Stimulated activated CD4-positive, alpha-beta T cell treated with anti-CD3 and anti-CD28 coated beads, TNF-alpha, amount 100 ng/mL, for 1 hour (primary cell): ENCODE data around the gene CEP131.

Experiments used
- DNase-seq, 3 donors: peaks; one replicate each; pipeline ENCODE4 v3.0.0-alpha.2; 2020; ENCODE audit warnings: low read depth in 3 of 3, low spot score in 1 of 3

Gene CEP131

DNA sequence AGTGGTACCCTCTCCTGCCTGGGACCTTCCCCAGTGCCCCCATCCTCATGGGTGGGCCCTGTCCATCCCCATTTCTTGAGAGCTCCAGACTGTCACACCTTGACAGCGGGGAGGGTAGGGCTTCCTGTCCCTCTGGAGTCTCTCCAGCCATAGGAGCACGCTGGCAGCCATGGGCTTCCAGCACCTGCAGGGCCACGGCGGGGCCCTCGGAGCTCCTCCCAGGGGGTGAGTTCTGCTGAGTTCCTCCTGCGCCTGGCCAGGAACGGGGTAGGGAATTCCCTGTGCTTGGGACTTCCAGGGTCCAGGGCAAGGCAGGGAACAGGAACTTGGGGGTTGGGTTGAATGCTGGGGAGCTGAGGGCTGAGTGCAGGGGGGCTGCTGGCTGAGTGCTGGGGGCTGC lies 33.7 kb downstream of the CEP131 start:
- no peak for DNase-seq

DNA sequence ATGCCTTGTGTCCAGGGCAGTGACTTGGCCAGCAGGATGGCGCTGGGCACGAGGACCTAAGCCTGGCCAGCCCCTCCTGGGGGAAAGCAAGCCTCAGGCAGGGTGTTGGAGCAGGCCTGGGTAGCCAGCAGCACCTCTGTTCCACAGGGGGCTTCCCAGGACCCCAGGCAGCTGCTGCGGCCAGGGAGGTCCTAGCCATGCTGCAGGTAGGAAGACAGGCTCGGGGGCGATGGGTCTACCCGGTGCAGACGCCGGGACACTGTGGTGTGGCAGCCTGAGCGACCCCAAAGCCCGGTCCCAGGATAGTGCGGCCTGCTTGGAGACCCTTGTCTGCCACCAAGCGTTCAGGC lies 34.3 kb downstream of the CEP131 start:
- DNase-seq = no peak

DNA sequence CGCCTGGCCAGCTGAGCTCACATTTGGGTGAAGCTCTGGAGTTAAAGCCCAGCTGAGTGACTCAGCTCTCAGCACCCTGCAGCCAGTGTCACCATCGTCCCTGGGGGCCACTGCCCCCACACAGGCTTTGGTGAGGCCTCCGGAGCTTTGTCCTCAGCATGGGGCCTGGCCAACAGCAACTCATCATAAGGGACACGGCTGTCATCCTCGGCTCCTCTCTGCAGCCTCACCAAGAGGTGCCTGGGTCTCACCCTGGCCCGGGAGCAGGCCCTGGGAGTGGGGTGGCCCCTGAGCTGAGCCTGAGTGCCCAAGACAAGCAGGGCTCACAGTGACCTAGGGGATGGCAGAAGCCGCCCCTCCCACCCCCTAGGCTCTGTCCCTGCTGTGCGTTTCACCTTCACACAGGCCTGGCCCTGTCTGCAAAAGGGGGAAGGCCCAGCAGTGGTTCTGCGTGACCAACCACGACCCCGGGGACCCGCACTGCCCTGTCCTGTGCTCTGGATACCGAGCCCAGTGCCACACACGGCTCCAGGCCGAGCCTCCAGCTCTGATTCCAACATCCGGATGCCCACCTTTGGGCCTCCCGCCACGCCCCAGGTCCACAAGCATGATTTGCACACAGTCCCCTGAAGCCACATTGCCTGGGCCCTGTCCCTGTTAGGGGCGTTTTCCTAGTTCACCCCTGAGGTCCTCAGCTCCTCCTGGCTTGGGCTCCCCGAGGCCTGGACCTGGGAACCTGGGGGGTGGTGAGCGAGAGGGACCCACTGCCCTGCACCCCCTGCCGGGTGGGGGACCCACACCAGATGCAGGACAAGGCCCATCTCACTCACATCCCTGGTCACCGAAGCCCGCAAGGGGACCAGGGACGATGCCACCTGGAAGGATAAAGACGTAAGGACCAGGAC lies 34.9 kb downstream of the CEP131 start:
- DNase-seq = no peak

DNA sequence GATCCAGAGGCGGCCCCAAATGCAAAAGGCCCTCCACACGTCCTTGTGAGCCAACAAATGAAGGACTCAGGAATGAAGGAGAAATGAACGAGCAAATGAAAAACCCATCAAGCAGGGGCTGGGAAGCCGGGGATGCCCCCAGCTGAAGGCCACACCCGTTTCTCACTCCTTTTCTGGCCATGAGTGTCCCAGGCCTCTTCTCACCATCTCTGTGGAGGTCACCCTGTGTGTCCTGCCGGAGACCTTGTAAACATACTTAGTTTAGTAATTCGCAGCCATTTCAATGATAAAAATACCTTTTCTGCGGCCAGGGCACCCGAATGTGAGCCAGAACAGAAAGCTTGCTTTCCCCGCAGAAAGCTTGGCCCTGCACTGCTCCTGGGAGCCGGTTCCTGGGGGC lies 35.6 kb downstream of the CEP131 start:
- no peak for DNase-seq

DNA sequence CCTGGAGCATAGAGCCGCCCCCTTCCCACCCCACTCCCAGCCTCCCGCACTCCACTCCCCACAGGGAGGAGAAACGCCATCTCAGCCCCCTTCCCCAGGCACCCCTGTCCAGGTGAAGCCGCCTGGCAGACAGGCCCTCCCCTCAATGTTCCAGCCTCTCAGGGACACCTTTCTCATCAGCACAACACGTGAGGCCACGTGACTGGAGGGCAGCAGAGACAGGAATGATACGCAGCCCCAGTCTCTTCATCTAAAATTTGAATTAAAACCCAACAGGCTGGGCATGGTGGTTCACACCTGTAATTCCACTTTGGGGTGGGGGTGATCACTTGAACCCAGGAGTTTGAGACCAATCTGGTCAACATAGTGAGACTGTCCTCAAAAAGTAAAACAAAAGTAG lies 36.6 kb downstream of the CEP131 start:
- DNase-seq = no peak

DNA sequence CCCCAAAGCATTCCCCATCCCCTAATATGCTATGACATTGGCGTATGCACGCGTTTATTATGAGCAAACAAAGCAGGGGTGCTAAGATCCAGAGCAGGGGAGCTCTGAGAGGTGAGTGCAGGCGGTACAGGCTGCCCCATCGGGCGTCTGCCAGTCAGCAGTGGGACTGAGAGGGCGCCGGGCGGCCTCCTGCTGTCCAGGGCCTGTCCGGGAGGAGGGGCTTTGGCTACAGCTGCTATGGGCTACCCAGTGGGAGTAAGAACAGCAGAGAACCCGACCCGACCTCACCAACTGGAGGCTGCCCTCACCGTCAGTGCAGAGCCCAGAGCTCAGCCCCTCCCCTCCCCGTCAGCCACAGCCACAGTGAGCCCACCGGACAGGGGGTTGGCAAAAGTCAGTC lies 38.2 kb downstream of the CEP131 start:
- no peak for DNase-seq

DNA sequence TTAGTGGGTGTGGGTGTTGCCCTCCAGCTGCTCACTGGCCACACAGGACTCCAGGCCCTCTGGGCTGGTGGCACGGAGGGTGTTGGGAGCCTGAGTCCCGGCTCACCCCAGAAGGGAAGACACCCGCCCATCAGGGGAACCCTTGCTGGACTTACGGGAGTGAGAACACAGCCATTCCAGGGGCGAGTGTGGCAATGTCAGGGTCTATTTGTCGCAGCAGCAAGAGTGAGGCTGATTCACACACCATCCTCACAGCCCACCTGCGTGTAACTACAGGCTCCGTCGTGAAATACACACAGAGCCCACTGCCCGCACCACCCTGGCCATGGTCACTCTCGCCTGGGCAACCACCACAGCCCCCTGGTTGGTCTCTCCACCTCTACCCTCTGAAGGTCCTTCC lies 39.0 kb downstream of the CEP131 start:
- no peak for DNase-seq

DNA sequence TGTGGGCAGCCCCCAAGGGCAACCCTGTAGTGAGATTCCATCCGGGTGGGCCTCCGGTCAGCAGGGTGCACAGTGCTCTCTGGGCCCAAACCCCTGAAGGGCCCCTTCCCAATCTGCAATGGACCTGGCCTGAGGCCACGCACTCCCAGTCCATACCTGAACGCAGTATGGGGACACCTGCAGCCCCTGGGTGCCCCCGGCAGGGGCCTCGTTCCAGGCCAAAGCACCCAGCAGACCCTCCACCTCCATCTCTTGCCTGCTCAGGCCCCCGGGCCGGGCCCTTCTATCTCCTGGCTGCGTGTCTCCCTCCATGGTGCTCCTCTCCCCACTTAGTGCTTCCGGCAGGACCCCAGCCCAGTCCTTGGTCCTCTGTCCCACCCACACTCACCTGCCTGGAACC lies 39.4 kb downstream of the CEP131 start:
- DNase-seq = no peak

DNA sequence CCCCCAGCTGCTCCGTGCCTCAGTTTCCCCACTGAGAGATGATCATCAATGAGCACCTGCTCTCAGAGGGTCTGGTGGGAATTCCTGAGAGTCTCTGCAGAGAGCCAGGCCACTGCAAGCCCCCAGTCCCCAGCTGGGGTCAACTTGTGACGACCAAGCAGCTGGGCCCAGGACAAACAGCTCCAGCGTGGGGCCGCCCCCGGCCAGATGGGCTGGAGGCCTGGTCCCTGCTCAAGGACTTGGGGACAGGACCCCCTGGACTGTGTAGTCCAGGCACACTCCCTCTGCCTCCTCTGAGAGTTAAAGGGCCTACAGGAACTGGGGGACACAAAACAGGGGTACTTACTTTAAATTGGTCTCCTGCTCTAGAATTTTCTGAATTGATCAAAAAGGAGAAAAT lies 40.2 kb downstream of the CEP131 start:
- no peak for DNase-seq

DNA sequence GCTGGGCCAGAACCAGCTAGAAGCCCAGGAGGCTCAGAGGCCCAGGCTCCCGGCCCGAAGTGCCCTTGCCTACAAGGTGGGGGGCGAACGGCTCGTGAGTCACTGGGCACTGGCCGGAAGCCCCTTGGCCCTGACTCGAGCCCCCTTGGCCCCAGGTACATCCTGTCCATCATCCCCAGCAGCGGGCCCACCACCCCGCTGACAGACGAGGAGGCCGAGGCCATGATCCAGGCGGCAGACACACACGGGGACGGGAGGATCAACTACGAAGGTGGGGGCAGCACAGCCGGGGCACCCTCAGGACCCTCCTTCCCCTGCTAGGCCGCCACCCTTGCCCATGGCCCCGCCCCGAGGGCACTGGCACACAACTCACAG lies 41.0 kb downstream of the CEP131 start:
- DNase-seq = no peak

DNA sequence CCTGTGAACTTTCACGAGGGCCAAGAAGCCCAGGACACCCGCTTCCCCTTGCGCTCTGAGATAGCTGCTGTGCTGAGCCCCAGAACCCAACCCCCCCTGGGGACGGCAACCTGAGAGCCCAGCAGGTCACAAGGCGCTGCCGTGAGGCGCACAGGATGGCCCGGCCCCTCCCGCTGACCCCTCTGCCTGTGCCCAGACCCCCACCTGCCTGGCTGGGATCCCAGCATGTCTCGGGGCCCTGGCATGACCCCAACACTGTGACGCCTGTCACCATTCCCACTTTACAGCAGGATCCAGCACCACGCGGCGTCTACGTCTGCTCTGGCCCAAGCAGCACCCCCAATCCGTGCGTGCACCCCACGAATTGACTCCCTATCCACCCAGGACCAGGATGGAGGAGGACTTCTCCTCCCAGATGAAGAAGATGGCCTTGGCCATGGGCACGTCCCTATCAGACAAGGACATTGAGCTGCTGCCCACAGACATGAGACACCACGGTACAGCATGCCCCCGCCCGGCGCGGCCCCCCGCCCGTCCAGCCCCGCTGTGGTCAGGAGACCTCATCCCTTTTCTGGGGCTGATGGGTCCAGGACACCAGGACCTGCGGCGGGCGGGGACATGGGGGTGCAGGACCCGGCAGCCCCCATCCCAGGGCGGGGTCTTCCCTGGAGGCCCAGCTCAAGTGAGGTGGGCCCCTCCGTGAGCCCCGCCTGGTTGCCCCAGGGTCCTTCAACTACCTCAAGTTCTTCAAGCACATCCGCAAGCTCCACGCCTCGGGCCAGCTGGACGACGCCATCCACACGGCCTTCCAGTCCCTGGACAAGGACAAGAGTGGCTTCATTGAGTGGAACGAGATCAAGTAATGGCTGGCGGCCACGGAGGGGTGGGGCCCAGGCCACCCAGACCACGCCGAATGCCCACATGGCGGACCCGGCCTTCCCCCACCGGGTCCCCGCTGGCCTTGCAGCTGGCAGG lies 41.6 kb downstream of the CEP131 start:
- no peak for DNase-seq

DNA sequence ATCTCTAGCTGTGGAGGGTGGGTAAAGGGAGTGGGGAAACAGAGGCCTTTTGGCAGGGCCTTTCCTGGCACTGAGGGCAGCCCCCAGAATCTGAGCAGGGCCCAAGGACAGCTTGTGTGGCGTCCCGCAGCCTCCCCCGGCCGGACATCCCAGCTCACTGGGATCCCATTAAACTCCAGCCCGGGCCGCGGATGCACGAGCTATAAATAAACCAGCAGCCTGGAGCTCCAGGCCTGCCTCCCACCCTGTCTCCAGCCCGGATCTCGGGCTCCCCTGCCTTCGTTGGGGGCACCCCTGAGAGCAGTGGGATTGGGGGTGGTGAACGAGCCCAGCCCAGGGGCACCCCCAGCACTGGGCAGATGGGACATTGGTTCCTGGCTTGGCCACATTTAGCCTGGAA lies 42.9 kb downstream of the CEP131 start:
- DNase-seq = no peak

DNA sequence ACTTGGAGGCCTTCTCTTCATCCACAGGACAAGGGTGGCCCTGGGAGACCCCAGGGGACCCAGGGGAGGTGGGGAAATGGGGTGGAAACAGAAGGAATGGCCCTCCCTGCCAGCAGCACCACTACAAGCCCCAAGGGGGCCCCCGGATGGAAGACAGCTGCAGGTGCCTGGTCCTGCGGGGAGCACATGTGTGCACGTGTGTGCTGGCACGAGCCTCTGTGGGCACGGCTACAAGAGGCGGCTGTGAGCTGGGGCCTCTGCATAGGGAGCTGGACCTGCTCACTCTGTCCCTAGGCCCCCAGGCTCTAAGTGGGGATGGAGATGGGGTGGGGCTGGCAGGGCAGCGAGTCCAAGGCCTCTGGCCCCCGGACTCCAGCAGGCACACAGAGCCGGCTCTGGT lies 43.5 kb downstream of the CEP131 start:
- DNase-seq = no peak

DNA sequence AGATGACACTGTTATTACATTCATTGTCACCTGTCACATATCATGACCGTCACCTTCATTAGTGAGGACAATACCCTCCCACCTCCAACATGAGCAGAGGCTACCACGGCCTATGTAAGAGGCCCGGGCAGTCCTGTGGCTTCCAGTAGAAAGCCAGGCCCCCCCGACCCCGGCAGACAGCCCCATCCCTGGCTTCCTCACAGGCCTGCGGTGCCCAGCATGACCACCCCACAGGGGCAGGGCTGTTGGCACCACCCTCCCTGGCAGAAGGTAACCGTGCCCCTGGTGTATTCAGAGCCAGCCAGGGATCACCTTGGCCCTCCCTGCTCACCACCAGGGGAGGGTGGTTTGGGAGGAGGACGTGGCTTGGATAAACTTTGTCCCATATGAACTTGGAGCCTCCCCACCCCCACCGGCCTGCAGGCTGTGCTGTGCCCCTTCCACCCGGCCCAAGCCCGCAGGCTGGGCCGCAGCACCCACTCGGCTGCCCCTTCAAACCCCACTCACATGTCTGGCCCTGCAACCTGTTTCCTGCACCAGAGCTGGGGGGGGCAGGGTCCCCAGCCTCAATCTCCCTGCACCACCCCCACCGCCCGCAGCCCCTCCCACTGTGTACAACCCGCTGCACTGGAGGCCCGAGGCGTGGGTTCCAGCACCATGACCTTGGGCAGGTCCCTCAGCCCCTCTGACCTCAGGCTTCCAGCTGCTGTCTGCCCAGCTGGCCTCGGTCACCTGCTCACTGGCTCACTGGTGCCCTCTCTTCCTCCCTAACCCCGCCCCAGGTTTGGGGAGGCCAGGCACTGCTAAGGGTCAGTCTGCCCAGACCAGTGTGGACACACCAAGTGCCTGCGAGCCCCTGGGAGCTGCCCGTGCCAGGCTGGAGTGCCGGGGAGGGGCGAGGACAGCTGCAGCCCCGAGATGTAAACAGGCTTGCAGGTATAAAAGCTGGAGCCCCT lies 44.4 kb downstream of the CEP131 start:
- no peak for DNase-seq

DNA sequence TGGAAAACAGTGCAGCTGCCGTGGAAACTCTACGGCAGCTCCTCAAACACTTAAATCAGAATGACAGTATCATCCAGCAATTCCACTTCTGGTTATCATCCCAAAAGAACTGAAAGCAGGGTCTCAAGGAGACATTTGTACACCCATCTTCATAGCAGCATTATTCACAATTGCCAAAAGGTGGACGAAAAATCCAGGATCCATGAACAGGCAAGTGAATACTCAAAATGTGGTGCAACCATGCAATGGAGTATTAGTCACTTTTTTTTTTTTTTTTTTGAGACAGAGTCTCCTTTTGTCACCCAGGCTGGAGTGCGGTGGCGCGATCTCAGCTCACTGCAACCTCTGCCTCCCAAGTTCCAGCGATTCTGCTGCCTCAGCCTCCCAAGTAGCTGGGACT lies 46.1 kb downstream of the CEP131 start:
- DNase-seq = no peak

DNA sequence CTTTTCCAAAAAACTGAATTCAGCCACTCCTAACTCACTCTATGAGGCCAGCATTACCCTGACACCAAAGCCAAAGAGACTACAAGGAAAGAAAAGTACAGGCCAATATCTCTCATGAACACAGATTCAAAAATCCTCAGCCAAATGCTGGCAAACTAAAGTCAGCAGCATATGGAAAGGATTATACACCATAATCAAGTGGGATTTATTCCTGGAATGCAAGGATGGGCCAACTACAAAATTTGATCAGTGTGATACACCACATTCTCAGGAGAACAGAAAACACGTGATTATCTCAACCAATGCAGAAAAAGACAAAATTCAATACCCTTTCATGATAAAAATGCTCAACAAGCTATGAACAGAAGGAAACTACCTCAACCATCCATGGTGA lies 49.0 kb downstream of the CEP131 start:
- DNase-seq = no peak

DNA sequence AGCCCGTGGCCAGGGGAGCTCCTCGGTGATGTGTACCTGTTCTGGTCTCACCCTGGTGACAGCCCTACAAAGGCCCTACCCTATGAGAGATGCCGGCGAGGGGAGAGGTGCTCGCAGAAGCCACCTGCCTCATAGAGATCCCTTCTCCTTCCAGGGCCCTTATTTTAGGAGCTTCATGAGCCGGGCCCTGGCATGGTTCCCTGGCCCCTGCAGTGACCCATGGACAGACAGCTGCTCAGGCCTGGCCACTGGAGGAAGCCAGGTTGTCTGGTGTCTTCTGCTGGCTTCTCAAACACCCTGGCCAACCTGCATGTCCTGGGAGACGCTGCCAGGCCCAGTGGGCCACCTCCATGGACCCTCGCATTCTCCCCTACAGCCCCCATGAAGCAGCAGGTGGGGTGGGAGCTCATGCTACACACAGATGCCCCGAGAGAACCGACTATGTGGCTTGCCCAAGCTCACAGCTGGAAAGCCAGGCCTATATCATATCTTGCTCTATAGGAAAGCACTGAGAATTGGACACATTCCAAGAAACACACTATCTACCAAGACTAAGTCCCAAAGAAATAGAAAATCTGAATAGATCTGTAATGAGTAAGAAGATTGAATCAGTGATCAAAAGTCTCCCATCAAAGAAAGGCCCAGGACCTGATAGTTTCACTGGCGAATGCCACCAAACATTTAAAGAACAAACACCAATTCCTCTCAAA lies 49.6 kb downstream of the CEP131 start:
- DNase-seq = no peak

DNA sequence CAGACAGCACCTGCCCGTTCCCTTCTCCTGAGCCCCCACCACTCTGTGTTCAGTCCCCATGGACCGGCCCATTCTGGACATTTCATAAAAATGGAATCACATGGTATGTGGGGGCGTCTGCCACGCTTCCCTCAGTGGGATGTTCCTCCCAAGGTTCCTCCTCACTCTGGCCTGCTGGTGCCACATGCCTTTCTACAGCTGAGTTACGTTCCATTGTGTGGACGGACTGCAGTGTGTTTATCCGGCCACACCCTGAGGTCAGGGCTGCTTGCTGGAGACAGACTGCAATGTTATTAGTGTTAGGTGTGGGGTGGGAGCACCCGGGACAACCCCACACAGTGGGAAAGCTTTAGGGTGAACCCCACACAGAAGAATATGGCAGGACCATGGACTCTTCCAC lies 50.8 kb downstream of the CEP131 start:
- DNase-seq = no peak

DNA sequence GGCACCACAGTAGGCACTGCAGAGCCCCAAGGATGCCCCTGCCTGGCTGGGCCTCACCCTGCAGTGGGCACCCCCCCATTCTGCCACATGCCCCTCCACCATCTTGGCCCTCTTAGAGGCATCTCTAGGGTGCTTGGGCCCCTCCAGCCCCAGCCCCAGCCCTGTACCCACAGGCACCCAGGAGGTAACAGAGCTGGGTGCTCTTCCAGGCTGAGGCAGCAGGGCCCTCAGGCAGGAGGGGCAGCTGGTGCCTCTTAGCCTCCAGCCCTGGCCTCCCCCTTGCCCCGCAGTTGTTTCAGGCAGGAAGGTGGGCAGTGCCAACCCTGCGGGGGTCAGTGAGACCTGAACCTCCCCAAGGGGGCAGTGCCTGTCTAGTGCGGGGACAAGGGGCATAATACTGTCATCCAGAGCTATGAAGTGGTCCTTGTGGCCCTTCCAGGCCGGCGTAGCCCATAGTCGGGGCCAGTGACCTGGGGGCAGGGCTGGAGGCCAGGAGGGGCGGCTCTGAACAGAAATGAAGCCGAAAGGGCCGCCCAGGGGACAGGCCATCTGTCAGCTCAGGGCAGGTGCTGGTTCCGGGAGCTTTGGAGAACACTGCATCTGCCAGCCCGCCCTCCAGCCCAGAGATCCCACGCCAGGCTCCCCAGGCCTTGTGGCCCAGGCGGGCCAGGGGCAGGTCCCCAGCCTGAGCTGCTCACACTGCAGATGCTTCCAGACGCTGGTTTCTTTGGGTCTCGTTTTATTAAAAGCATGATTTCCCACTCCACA lies 51.9 kb downstream of the CEP131 start:
- DNase-seq = no peak

DNA sequence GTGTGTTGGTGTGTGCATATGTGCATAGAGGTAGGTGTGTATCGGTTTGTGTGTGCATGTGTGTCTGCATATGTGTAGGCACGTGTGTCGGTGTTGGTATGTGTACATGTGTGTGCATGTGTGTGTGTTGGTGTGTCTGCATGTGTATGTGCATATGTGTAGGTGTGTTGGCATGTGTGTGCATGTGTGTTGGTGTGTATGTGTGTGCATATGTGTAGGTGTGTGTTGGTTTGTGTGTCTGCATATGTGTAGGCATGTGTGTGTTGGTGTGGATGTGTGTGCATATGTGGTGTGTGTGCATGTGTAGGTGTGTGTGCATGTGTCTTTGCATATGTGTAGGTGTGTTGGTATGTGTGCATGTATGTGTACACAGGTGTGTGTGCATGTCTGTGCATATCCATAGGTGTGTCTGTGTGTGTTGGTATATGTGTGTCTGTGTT lies 52.9 kb downstream of the CEP131 start:
- DNase-seq = no peak
